HG02798 (cell line): ENCODE data around the gene GDPD4.

Experiments used
- ATAC-seq: cut with Tn5 transposase; IDR thresholded peaks from one replicate; pipeline ENCODE4 v1.9.1; 2021; ENCODE audit warnings: mild to moderate bottlenecking; ENCODE audit not compliant: unreplicated experiment, poor library complexity

Gene GDPD4

GRCh38 chr11:77301510-77301909, at the start of gene GDPD4:
GDPD4 (minus strand) TSS chr11:77301686; CDS start chr11:77285137, 16,549 bp downstream.
- ATAC-seq = no peak

- ATAC-seq = no peak
Measured at GRCh38 chr11:77347948-77348347, 46.5 kb upstream of the GDPD4 start.

GRCh38 chr11:77346906-77347603, 45.6 kb upstream of the GDPD4 start:
- ATAC-seq = no peak

- ATAC-seq = no peak
Measured at GRCh38 chr11:77345621-77346020, 44.1 kb upstream of the GDPD4 start.

- no peak for ATAC-seq
Measured at GRCh38 chr11:77340501-77340900, 39.0 kb upstream of the GDPD4 start.

- ATAC-seq = no peak
Measured at GRCh38 chr11:77332259-77332658, 30.8 kb upstream of the GDPD4 start.

GRCh38 chr11:77325159-77325558, 23.7 kb upstream of the GDPD4 start:
- no peak for ATAC-seq

GRCh38 chr11:77324508-77324907, 23.0 kb upstream of the GDPD4 start:
- ATAC-seq = no peak

- ATAC-seq = no peak
Measured at GRCh38 chr11:77322926-77323590, 21.6 kb upstream of the GDPD4 start.

- ATAC-seq = no peak
Measured at GRCh38 chr11:77322506-77322905, 21.0 kb upstream of the GDPD4 start.

- no peak for ATAC-seq
Measured at GRCh38 chr11:77320351-77320750, 18.9 kb upstream of the GDPD4 start.

GRCh38 chr11:77318600-77318999, 17.1 kb upstream of the GDPD4 start:
- no peak for ATAC-seq

GRCh38 chr11:77316733-77317342, 15.4 kb upstream of the GDPD4 start:
- ATAC-seq = no peak

GRCh38 chr11:77312107-77312506, 10.6 kb upstream of the GDPD4 start:
- no peak for ATAC-seq

GRCh38 chr11:77311701-77312100, 10.2 kb upstream of the GDPD4 start:
- ATAC-seq = no peak

- no peak for ATAC-seq
Measured at GRCh38 chr11:77310721-77311120, 9.2 kb upstream of the GDPD4 start.

- ATAC-seq = no peak
Measured at GRCh38 chr11:77309401-77310085, 8.1 kb upstream of the GDPD4 start.

GRCh38 chr11:77308838-77309237, 7.4 kb upstream of the GDPD4 start:
- ATAC-seq = no peak

- no peak for ATAC-seq
Measured at GRCh38 chr11:77303328-77303727, 1.8 kb upstream of the GDPD4 start.

- ATAC-seq = no peak
Measured at GRCh38 chr11:77302752-77303151, 1.3 kb upstream of the GDPD4 start.

GRCh38 chr11:77300695-77301094, 791 bp downstream of the GDPD4 start:
- ATAC-seq = no peak
